Fibroblast of the aortic adventitia (primary cell): ENCODE measurements around the gene PI4K2A. TPM values are rescaled to one million over a fixed set of nuclear protein-coding genes. Genes with fewer than 3 reads are reported as not detected.
"Not testable (repeated sequence)": the region's sequence is repeated elsewhere in the genome, so short reads cannot be mapped to it uniquely, and the experiment has no call there.

Source experiments
- DNase-seq: peaks from one replicate; pipeline ENCODE4 v3.0.0-alpha.2; 2010; ENCODE audit warnings: low read depth
- H3K4me3 ChIP-seq: 2 replicates; pipeline ENCODE4 v1.5.1; 2011; ENCODE audit warnings: low read depth, mild to moderate bottlenecking, control low read depth, low read length, moderate library complexity
- CTCF ChIP-seq: IDR thresholded peaks from 2 replicates; pipeline ENCODE4 v1.5.1; 2011; ENCODE audit warnings: mild to moderate bottlenecking, low read length, control low read depth, inconsistent platforms; ENCODE audit not compliant: insufficient read depth
- total RNA-seq: library from RNA; depleted of rRNA; stranded (reverse); fragments of >200 nt; gene quantifications from 2 replicates; pipeline ENCODE4 v1.2.3, GENCODE V29; 2012; ENCODE audit warnings: low replicate concordance

The PI4K2A gene
- total RNA-seq, 1 donor: 22.3 TPM

GRCh38 chr10:97643441-97643985 lies 3.0 kb downstream of the PI4K2A start:
- no peak for DNase-seq
- no peak overlapping the region for H3K4me3 ChIP-seq
- no peak for TF ChIP-seq CTCF

GRCh38 chr10:97644936-97645335 lies 4.5 kb downstream of the PI4K2A start:
- no peak for TF ChIP-seq CTCF
- no peak for DNase-seq
- H3K4me3 ChIP-seq: no peak overlapping the region

GRCh38 chr10:97647556-97647955 lies 7.1 kb downstream of the PI4K2A start:
- peak; percentile 58 for DNase-seq
- H3K4me3 ChIP-seq: no peak overlapping the region
- TF ChIP-seq CTCF: no peak

- H3K4me3 ChIP-seq: no peak overlapping the region
- TF ChIP-seq CTCF: no peak
- peak; percentile 91 for DNase-seq
Measured at GRCh38 chr10:97648562-97649404, 8.3 kb downstream of the PI4K2A start.

- DNase-seq, H3K4me3 ChIP-seq: not testable (repeated sequence)
Measured at GRCh38 chr10:97649405-97649750, 8.9 kb downstream of the PI4K2A start.

GRCh38 chr10:97650726-97651125 lies 10.3 kb downstream of the PI4K2A start:
- no peak overlapping the region for H3K4me3 ChIP-seq
- DNase-seq: no peak
- TF ChIP-seq CTCF: no peak

- no peak for DNase-seq
- no peak overlapping the region for H3K4me3 ChIP-seq
- TF ChIP-seq CTCF: no peak
Measured at GRCh38 chr10:97651773-97652172, 11.3 kb downstream of the PI4K2A start.
